SK-N-SH treated with all-trans-retinoic acid at 6 μM for 48 hours (cell line): ENCODE measurements around the gene OGDHL.

Source experiments
- CSDC2 ChIP-seq: fragments of 250-450 bp; sonication (Bioruptor Pico); IDR thresholded peaks from 2 replicates; pipeline ENCODE4 v1.5.0; 2020; ENCODE audit warnings: mild to moderate bottlenecking, moderate library complexity
- PATZ1 ChIP-seq: fragments of 250-450 bp; sonication (Bioruptor Pico); IDR thresholded peaks from 2 replicates; pipeline ENCODE4 v1.8.0; 2020; ENCODE audit warnings: mild to moderate bottlenecking, moderate library complexity, borderline replicate concordance

DNA sequence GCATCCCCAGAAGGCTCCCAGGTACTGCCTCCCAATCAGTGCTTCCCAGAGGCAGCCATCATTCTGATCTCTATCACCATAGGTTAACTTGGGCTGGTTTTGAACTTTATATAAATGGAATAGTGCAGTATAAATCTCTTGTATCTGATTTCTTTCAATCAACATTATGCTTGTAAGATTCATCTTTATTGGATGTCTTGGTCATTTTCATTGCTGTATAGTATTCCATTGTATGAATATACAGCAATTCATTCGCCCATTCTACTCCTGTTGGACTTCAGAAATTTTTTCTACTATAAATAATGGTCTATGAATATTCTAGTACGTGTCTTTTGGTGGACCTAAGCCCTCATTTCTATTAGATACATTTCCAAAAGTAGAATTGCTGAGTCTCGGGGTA, 16.1 kb upstream of the OGDHL start:
- no peak for TF ChIP-seq PATZ1
- no peak for TF ChIP-seq CSDC2
